T-helper 1 cell treated with Interleukin-12 subunit alpha and Interleukin-12 subunit beta and Interleukin-4 antibody, amounts not matched to agents 30 ng/mL and 1 ng/mL, for 36 hours (primary cell): ENCODE measurements around the gene NOVA2. TPM values are rescaled to one million over a fixed set of nuclear protein-coding genes. Genes with fewer than 3 reads are reported as not detected.

Source experiments
- total RNA-seq: library from RNA; stranded (reverse); gene quantifications from 2 replicates; pipeline ENCODE4 v1.2.3, GENCODE V29; 2022

NOVA2 gene
- total RNA-seq, 1 donor from 2014 or later, result 0.51 TPM

Other genes starting within 250 kb of the NOVA2 start
- gene FBXO46, start 243.0 kb downstream of the NOVA2 start, total RNA-seq, result 35.1 and 41.9 TPM in 2 replicates
- not detected in 2 replicates for gene MEIOSIN, start 240.4 kb downstream of the NOVA2 start, total RNA-seq
- 1.6 and 2.4 TPM in 2 replicates for gene SIX5, start 204.6 kb downstream of the NOVA2 start, total RNA-seq
- 22.5 and 25.9 TPM in 2 replicates for gene DMPK, start 191.4 kb downstream of the NOVA2 start, total RNA-seq
- gene DMWD, start 181.0 kb downstream of the NOVA2 start, total RNA-seq, result 34.9 and 35.1 TPM in 2 replicates
- 0.46 and 0.56 TPM in 2 replicates for gene RSPH6A, start 158.6 kb downstream of the NOVA2 start, total RNA-seq
- 107 and 111 TPM in 2 replicates for gene SYMPK, start 110.7 kb downstream of the NOVA2 start, total RNA-seq
- gene FOXA3, start 109.5 kb downstream of the NOVA2 start, total RNA-seq, result not detected in 2 replicates
- 15.2 and 16.3 TPM in 2 replicates for gene IRF2BP1, start 87.7 kb downstream of the NOVA2 start, total RNA-seq
- 9.4 and 10.4 TPM in 2 replicates for gene MYPOP, start 71.3 kb downstream of the NOVA2 start, total RNA-seq
- gene NANOS2, start 59.1 kb downstream of the NOVA2 start, total RNA-seq, result not detected in 2 replicates
- gene CCDC61, start 21.6 kb upstream of the NOVA2 start, total RNA-seq, result 24.2 and 24.8 TPM in 2 replicates
- not detected in 2 replicates for gene PGLYRP1, start 49.2 kb upstream of the NOVA2 start, total RNA-seq
- gene IGFL4, start 67.1 kb upstream of the NOVA2 start, total RNA-seq, result not detected in 2 replicates
- gene IGFL3, start 150.8 kb upstream of the NOVA2 start, total RNA-seq, result not detected in 2 replicates
- not detected in 2 replicates for gene IGFL2, start 174.4 kb upstream of the NOVA2 start, total RNA-seq